Neural crest cell (in vitro differentiated cells): ENCODE measurements around the gene SPCS3. TPM values are rescaled to one million over a fixed set of nuclear protein-coding genes. Genes with fewer than 3 reads are reported as not detected.
"Not testable (repeated sequence)": the region's sequence is repeated elsewhere in the genome, so short reads cannot be mapped to it uniquely, and the experiment has no call there.

ENCODE experiments used
- DNase-seq: peaks from one replicate; pipeline ENCODE4 v3.0.0; 2021; ENCODE audit warnings: low read depth, mixed read lengths, low spot score
- H3K27ac Mint-ChIP-seq: one replicate; pipeline ENCODE4 v1.8.0; 2021; ENCODE audit warnings: mild to moderate bottlenecking, mixed read lengths; ENCODE audit not compliant: unreplicated experiment
- H3K27me3 Mint-ChIP-seq: 2 replicates; pipeline ENCODE4 v1.8.0; 2021; ENCODE audit warnings: low read depth, mild to moderate bottlenecking, mixed read lengths
- H3K36me3 Mint-ChIP-seq: 2 replicates; pipeline ENCODE4 v1.8.0; 2021; ENCODE audit warnings: low read depth, mild to moderate bottlenecking, mixed read lengths
- H3K4me1 Mint-ChIP-seq: 2 replicates; pipeline ENCODE4 v1.8.0; 2021; ENCODE audit warnings: mixed read lengths
- H3K4me3 Mint-ChIP-seq: one replicate; pipeline ENCODE4 v1.8.0; 2021; ENCODE audit warnings: mild to moderate bottlenecking, mixed read lengths
- H3K9me3 Mint-ChIP-seq: 2 replicates; pipeline ENCODE4 v1.8.0; 2021; ENCODE audit warnings: mixed read lengths
- CTCF ChIP-seq: fragments of 200-600 bp; sonication (generic); conservative IDR thresholded peaks from 2 replicates; pipeline ENCODE4 v1.5.0; 2021; ENCODE audit warnings: antibody characterized with exemption, mild to moderate bottlenecking
- total RNA-seq: library from RNA; stranded (reverse); gene quantifications from 2 replicates; pipeline ENCODE4 v1.2.1, GENCODE V29; 2021

Gene SPCS3
- total RNA-seq, 1 donor from 2014 or later: 108 TPM

GRCh38 chr4:176288020-176288419 lies 31.7 kb upstream of the SPCS3 start:
- H3K27me3 Mint-ChIP-seq: no peaks in the 10 kb centered on the region
- no peaks in the 10 kb centered on the region for H3K36me3 Mint-ChIP-seq
- no peaks in the 10 kb centered on the region for H3K9me3 Mint-ChIP-seq
- no peak for TF ChIP-seq CTCF
- no peak for DNase-seq
- peaks cover 7% of the 10 kb centered on the region for H3K4me1 Mint-ChIP-seq
- no peak overlapping the region for H3K27ac Mint-ChIP-seq
- H3K4me3 Mint-ChIP-seq: no peak overlapping the region

DNA sequence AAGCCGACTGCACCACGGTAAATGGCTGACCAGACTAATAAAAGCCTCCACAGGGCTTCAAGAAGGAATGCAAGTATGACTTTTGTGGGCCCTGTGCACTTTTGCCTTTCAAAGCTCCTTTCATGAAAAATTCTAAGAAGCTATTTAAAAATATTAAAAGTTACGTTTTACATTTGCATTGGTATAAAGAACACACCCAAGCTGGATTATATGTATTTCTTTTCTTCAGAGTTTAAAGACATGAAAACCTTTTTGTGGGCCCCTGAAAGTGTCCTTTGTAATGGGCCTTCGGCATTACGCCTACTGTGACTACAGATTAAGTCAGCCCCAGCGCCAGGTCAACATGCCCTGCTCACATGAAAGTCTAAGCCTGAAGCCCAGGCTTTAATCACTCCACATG lies 30.2 kb upstream of the SPCS3 start:
- Mint-ChIP-seq H3K4me3 (no peak overlapping the region), H3K27ac (no peak overlapping the region), H3K36me3 (no peaks in the 10 kb centered on the region), H3K4me1 (peaks cover 7% of the 10 kb centered on the region), H3K9me3 (no peaks in the 10 kb centered on the region), H3K27me3 (no peaks in the 10 kb centered on the region)
- no peak for TF ChIP-seq CTCF
- no peak for DNase-seq

DNA sequence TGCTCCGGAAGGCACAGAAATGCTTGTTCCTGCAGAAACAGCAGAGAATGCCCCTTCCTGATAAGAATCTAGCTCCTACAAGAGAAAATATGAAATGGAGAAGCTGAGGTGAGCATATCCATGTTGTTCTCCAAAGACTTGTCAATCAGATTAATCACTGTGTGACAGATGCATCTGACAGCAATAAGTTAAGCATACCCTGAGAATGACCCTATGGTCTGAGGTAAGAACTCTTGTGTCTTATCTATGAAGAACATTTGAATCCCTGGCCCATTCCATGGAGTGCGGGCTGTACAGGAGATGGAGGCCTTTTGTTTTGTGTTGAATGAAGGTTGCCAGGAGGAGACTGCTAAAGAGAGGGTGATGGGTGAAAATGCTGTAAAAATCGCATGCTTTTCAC lies 29.2 kb upstream of the SPCS3 start:
- DNase-seq: no peak
- Mint-ChIP-seq H3K4me1 (peaks cover 7% of the 10 kb centered on the region), H3K36me3 (no peaks in the 10 kb centered on the region), H3K27me3 (no peaks in the 10 kb centered on the region), H3K9me3 (no peaks in the 10 kb centered on the region), H3K4me3 (no peak overlapping the region), H3K27ac (no peak overlapping the region)
- TF ChIP-seq CTCF: no peak

DNA sequence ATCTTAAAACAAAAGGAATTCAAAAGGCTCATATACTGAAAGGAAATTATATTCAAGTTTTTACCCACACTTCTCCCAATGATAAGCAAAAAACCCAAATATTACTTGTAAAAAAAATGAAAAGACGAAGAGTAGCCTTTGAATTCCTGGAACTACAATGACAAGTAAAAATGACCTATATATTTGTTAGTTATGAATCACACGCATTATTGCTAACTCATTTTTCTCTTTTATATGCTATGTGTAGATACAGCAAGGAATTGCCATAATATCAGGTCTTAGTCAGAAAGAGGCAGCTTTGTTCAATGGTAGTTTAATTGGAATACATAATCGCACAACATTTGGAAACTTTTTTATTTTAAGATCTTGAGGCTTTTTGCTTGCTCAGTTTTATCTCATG lies 28.0 kb upstream of the SPCS3 start:
- H3K9me3 Mint-ChIP-seq: no peaks in the 10 kb centered on the region
- DNase-seq: no peak
- no peaks in the 10 kb centered on the region for H3K36me3 Mint-ChIP-seq
- no peak overlapping the region for H3K27ac Mint-ChIP-seq
- H3K4me3 Mint-ChIP-seq: no peak overlapping the region
- no peak for TF ChIP-seq CTCF
- H3K27me3 Mint-ChIP-seq: no peaks in the 10 kb centered on the region
- peaks cover 7% of the 10 kb centered on the region for H3K4me1 Mint-ChIP-seq

- no peak for TF ChIP-seq CTCF
Measured at GRCh38 chr4:176292920-176293319, 26.8 kb upstream of the SPCS3 start.

DNA sequence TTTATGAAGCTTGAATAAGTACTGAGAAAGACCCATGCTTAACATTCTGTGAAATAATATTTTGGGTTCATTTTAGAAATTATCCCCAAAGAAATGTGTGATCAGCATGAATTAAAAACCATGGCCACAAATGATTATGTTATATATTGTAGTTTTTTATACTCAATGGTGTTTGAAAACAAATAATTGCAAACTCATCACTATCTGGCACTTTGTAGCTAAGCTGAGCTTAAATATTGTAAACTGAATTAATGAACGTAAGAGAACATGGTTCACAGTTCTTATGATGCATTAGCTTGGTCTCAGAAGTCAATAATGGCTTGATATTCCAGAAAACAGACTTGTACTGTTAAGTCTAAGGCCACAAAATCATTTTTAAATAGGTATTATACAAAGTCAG lies 26.1 kb upstream of the SPCS3 start:
- DNase-seq: no peak
- TF ChIP-seq CTCF: no peak
- H3K27ac Mint-ChIP-seq: no peak overlapping the region
- H3K4me3 Mint-ChIP-seq: no peak overlapping the region
- H3K36me3 Mint-ChIP-seq: no peaks in the 10 kb centered on the region
- H3K4me1 Mint-ChIP-seq: peaks cover 7% of the 10 kb centered on the region
- H3K27me3 Mint-ChIP-seq: no peaks in the 10 kb centered on the region
- no peaks in the 10 kb centered on the region for H3K9me3 Mint-ChIP-seq

More at GRCh38 chr4:176292920-176293319, 26.8 kb upstream of the SPCS3 start:
- Mint-ChIP-seq H3K4me3 (no peak overlapping the region), H3K27ac (no peak overlapping the region), H3K9me3 (no peaks in the 10 kb centered on the region), H3K4me1 (peaks cover 7% of the 10 kb centered on the region), H3K27me3 (no peaks in the 10 kb centered on the region), H3K36me3 (no peaks in the 10 kb centered on the region)
- no peak for DNase-seq

GRCh38 chr4:176295907-176296306 lies 23.9 kb upstream of the SPCS3 start:
- DNase-seq, H3K9me3 Mint-ChIP-seq, H3K27ac Mint-ChIP-seq, H3K4me3 Mint-ChIP-seq, H3K4me1 Mint-ChIP-seq, H3K36me3 Mint-ChIP-seq, H3K27me3 Mint-ChIP-seq: not testable (repeated sequence)
